Renal pelvis (tissue), 12 donors: Measurements from ENCODE around the gene TAS2R40. TPM values are rescaled to one million over a fixed set of nuclear protein-coding genes. Genes with fewer than 3 reads are reported as not detected.
A peak's percentile ranks its signal among the peaks of the same experiment; 100 is the strongest.
"Not testable (repeated sequence)": the region's sequence is repeated elsewhere in the genome, so short reads cannot be mapped to it uniquely, and the experiment has no call there.

Source experiments
- DNase-seq: peaks from one replicate; pipeline ENCODE4 v3.0.0-alpha.2; 2013
- long read RNA-seq, 16 experiments: transcript quantifications; one replicate each; lab custom pipeline, GENCODE V29; 2026
- polyA plus RNA-seq, 3 donors: library from polyadenylated mRNA; unstranded; fragments of 120-200 nt; gene quantifications; one replicate each; pipeline ENCODE4 v1.2.1, GENCODE V29; 2013; ENCODE audit not compliant: insufficient read length in 3 of 3

Gene TAS2R40
- not detected for polyA plus RNA-seq
- long read RNA-seq, donor 1, result 0 reads
- long read RNA-seq, donor 2, result 0 reads
- long read RNA-seq, donor 3, result 0 reads
- long read RNA-seq, donor 4, result 0 reads
- long read RNA-seq, donor 5, result 0 reads
- long read RNA-seq, donor 6, result 0 reads
- long read RNA-seq, donor 7, result 0 reads
- long read RNA-seq, donor 8, result 0 reads
- long read RNA-seq, donor 9, result 0 reads
- long read RNA-seq, donor 10, result 0 reads
- long read RNA-seq, donor 11, result 0 reads
- long read RNA-seq, donor 12, result 0 reads
- long read RNA-seq, donor 13, result 0 reads
- long read RNA-seq, donor 14, result 0 reads
- long read RNA-seq, donor 15, result 0 reads
- long read RNA-seq, donor 16, result 0 reads

DNA sequence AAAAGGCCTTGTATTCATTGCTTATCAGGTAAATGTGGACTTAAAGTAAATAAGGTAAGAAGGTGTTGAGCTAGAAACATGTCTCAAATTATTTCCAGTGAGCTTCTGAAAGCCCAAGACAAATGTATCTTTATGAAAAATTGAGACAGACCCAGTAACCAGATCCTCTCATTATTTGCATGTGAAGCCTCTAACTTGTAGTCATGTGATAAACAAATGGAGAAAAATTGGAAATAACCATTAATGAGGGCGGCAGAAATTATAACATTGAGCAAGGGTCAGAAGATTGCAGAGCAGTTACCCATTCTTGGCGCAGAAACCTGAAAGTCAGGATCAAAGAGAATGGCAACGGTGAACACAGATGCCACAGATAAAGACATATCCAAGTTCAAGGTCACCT is at the start of gene TAS2R40:
TSS of gene TAS2R40 (plus strand) at position 301 of the 400 bp plus-strand sequence. CDS start at position 343, 42 bp downstream.
- DNase-seq, result no peak

DNA sequence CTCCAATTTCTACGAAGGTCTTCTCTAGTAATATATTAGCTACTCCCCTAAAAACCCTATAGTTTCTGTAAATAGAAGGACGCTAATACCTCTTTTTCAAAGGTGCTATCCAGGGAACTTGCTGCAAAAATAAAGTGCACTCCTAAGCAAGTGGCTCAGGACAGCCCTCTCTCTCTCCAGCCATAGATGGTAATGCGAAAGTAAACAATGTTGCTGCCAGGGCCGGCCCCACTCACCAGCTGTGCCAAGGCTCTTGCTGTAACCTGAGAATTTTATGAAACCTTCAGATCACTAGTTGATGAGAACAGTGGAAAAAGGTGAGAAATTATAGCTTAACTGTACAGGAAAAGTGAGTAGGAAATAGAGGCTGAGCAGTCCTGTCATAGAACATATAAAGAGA is 49.5 kb upstream of the TAS2R40 start:
- peak; percentile 14 for DNase-seq

DNA sequence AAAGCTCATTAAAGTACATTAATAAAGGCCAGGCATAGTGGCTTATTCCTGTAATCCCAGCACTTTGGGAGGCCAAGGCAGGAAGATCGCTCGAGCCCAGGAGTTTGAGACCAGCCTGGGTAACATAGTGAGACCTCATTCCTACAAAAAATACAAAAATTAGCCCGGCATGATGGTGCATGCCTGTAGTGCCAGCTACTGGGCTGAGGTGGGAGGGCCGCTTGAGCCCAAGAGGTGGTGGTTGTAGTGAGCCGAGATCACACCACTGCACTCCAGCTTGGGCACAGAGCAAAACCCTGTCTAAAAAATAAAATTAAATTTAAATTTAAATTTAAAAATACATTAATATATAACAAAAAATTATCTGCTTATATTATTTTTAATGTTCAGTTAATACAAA is 45.7 kb upstream of the TAS2R40 start:
- DNase-seq, result no peak

DNA sequence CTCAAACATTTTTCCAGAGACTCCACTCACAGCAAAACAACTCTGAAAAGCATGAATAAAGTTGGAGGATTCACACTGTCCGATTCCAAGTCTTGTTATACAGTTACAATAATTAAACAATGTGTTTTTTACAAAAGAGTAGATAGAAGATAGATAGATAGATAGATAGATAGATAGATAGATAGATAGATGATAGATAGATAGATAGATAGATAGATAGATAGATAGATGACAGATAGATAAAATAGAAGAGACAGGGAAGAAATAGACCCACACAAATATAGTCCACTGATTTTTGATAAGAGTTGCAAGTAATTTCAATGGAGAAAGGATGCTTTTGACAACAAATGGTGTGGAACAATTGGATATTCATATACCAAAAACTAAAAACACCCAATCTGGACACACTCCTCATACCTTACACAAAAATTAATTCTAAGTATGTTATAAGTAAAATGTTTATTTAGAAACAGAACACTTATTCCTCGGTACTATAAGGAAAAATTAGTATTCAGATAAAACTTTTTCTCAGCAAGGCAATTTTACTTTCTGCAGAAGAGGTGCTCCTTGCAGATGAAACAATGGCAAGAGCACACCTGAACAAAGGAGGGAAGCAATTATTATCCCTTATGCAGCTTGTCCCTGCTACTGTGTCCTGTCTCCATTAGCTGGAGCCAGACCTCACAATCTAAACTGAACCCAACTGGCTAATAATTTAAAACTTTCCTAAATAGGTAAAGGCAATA is 44.3 kb upstream of the TAS2R40 start:
- no peak for DNase-seq

DNA sequence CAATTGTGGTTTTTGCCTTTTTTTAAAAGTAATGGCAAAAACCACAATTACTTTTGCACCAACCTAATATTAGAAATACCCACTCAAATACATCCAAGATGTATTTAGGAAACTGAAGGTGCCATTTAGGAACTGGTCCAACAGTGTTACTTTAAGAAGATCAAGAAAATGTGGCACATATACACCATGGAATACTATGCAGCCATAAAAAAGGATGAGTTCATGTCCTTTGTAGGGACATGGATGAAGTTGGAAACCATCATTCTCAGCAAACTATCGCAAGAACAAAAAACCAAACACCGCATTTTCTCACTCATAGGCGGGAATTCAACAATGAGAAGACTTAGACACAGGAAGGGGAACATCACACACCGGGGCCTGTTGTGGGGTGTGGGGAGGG is 41.1 kb upstream of the TAS2R40 start:
- not testable (repeated sequence) for DNase-seq

DNA sequence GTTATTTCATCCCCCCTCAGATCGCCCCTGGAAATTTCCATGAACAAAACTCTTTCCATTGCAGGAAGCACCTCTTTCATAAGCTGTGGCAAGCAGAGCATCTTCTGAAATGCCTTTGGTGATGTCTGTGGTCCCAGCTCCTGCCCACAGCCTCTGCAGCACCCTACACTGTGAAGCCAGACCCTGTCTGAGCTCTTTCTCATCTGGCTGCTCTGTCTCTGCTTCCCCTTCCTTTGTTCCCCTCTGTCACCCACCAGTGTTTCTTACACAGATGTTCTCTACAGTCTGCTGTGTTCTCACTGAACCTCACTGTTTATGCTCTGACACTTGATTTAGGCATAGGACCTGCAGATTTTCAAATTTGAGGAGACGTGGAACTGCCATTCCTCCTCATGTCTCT is 40.5 kb upstream of the TAS2R40 start:
- DNase-seq, result no peak

DNA sequence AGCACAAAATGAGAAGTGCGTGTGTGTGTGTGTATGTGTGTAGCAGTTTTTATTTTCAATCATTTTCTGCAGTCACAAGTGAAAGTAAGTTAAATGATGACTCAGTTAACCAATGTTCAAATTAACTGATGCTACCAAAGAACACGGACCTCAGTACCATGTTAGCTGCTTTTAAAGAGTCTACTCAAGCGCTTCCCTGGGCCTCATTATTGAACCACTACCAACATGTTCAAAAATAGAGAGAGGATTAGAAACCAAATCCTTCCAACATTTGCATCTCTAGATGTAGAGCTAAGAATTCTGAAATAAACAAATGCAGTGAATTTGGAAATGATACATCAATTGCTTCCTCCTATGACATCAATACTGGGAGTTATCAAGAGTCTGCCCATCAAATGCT is 38.8 kb upstream of the TAS2R40 start, which contains the start of gene TAS2R39:
TSS of gene TAS2R39 (plus strand) at position 396 of the 400 bp plus-strand sequence. CDS start at position 396, 0 bp downstream.
- no peak for DNase-seq

DNA sequence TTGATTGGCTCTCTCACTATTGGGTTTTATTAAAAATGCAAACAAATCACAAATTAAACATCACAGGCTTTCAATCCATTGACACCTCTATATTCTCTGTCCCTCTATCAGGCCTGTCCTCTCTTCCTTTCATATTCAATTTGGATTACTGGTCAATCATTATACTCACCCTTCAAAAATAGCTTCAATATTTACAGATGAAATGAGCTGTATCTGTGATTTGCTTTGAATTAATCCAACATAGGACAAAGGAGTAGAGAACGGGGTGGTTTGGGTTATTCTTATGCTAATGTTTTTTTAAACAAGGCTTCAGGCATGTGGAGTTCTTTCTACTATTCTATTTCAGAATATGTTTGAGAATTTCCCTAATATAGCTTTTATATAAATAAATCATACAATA is 36.3 kb upstream of the TAS2R40 start:
- no peak for DNase-seq

DNA sequence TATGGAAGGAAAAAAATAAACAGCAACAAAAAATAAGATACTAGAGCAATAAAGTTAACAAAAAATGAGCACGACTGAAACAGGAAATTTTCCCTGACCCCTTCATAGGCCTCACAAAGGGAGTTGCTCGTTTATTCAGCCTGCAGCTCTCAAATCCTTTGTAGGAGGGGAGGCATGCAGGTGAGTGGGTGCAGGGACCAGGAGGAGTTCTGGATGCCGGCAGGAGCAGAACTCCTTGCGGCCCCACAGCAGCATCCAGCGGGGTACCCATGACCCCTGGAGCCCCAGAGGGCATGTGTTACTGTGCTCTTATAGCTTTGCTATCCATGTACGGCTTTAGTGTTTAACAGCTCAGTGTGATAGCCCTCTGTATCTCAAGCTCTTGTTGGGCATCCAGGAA is 32.8 kb upstream of the TAS2R40 start:
- DNase-seq, result no peak

DNA sequence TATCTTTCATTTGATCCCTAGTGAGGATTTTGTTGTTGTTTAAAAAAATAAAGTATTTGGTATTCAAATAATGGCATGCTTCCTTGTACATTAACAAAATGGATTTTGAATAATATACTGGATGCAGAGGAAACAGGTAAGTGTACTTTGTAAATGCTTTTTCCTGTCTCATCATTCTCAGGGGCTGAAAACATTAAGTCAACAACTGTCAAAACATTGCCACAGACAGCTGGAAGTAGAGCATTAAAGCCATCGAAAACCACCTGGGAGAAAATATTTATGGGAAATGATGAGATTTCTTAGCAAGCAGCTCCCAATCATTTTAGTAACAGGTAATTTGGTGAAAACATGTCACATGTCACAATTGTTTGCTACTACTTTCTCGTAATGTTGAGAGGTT is 28.0 kb upstream of the TAS2R40 start:
- DNase-seq, result no peak

DNA sequence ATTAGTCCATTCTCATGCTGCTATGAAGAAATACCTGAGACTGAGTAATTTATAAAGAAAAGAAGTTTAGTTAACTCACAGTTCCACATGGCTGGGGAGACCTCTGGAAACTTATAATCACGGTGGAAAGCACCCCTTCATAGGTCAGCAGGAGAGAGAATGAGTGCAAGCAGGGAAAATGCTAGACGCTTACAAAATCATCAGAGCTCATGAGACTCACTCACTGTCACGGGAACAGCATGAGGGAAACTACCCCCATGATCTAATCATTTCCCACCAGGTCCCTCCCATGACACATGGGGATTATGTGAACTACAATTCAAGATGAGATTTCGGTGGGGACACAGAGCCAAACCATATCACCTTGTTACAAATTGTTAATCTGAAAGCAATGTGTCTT is 22.8 kb upstream of the TAS2R40 start:
- DNase-seq, result no peak

DNA sequence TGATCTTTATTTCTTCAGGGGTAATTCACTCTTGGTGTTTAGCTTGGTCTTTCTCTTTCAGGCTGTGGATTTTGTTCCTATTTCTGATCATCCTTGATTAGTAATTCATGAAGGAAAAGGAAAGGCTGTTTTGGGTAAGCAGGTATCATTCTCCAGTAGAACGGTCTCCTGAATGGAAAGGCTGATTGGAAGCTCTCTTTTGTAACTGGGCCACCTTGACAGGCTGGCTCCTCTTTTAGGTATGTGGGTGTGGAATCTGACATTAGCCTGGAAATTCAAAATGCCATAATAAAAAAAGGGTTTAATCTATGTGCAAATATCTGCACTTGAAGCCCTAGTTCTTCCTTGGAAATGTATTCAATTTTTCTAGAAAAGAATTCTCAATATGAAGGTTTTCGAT is 19.7 kb upstream of the TAS2R40 start:
- DNase-seq, result no peak

DNA sequence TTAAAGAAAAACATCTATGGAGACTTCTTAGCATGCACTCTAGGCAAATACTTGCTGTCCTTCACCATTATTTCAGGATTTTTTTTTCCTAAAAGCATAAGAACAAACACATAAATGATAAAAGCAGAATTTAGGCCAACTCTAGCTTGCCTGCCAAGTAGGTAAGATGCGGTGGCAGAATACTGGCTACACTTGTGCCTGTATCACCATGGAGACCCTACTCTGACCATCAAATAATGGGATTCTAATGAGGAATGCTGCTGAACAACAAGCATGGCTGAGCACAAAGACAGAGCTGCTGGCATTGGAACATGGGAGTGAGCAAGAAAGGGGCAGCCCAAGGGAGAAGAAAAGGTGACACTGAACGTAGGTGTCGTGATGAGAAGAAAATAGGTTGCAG is 18.5 kb upstream of the TAS2R40 start:
- no peak for DNase-seq

DNA sequence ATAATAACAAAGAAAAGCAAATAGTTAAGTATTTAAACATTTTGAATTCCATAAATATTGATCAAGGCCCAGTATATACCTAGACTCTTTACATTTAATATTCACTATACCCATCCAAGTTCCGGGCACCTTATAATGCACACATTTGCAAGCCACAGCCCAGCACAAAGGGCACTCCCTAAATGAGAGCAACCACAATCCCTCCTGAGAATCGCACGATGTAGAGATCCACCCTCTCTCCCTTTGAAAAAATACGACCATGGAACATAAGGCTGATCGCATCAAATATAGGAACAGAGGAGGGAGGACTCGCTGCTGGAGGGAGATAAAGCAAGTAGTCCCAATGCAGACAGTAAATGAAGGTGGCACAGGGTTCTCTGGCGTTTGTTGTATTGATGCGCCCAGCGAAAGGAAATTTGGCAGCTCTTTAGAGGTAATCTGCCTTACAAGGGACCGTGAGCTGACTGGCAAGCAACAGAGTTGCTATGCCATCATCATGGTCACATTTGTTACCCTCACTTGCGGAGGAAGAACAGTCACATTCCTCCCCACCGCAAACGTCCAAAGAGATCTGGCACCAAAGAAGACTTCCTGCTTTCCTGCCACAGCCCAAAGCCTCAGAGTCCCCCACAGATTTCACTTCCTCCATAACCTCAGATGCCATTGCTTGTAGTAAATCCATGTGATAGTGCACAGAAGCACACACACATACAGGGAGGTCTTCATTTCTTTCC is 16.1 kb upstream of the TAS2R40 start:
- no peak for DNase-seq

DNA sequence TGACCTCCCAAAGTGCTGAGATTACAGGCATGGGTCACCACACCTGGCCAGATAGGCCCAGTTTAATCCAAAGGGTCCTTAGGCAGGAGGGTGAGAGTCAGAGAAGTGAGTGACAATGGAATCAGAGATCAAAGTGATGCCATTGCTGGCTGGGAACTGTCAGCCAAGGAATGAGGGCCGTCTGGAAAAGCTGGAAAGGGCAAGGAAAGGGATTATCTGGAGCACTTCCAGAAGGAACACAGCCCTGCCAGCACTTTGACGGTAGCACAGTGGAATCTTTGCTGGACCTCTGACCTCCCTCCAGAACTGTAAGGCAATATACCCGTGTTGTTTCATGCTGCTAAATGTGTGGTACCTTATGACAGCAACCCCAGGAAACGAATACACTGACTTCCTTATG is 11.3 kb upstream of the TAS2R40 start:
- no peak for DNase-seq

DNA sequence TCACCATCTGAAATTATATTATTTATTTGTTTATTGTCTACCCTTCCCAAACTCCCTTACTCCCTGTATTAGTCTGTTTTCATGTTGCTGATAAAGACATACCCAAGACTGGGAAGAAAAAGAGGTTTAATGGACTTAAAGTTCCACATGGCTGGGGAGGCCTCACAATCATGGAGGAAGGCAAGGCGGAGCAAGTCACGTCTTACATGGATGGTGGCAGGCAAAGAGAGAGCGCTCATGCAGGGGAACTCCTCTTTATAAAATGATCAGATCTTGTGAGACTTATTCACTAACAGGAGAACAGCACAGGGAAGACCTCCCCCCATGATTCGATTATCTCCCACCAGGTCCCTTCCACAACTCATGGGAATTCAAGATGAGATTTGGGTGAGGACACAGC is 8.4 kb upstream of the TAS2R40 start:
- not testable (repeated sequence) for DNase-seq

DNA sequence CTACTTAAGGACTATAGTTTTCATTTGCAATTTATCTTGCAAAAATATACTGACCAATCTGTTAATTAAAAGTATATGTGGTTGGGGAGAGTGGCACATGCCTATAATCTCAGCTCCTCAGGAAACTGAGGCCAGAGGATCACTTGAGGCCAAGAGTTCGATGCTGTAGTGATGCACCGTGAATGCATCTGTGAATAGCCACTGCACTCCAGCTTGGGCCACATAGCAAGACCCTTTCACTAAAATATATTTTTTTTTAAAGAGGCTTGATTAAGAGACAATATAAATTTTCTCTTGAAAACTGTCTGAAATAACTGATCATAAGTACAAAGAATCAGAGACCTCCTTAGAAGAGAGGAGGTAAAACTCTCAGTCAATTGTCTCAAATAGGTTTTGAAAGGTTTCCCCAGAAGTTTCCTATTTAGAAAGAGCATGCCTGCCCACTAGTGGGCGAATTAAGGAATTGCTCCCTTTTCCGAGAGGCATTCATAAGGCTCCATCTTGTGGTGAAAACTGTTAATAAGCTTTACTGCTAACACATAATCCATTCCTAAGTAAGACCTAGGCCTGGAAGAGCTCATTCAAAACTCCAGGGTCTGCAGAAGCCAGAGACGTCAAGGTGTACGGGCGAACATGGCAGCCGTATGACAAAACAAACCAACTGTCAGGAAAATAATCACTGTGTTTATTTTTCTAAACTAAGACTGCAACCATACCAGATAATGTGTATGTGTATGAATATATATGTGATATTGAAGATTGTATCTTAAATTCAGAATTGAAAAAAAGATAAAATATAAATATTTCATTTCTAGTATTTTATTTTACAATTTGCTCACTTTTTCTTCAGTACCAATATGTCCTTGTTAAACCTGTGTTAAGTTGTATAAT is 6.8 kb upstream of the TAS2R40 start:
- peak; percentile 82 for DNase-seq

DNA sequence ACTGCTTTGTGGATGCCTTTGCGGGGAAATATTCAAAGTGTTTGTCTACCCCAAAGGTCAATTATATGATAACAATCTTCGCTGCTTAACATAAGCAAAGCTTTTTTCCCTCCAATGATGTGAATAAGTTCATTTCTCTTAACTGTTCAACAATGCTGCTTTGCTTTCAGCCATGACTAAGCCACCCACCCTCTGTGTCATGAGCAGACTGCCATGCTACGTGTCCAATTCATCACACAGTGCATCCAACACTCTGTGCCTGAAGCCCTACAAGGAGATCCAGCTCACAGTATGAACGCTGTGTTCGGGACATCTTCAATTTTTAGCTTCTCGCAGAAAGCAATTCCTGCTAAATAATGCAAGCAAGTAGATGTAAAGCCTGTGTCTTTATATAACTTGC is 5.7 kb upstream of the TAS2R40 start:
- DNase-seq, result no peak

DNA sequence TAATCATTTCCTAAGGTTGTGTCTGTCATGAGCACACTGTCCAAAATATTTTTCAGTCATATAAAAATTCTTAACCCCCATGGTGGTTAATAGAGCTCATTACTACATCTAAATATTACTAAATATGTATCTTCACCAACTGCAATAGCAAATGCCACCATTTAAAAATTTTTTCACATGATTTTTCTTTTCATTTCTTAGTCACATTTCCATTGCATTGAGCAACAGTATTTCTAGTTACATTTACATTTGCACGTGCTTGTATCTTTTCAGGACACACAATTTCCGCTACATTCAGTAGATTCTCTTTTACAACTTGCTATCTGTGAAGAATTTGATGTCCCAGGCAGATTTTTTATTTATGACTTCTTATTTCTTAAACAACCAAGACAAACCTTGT is 5.2 kb upstream of the TAS2R40 start:
- no peak for DNase-seq

DNA sequence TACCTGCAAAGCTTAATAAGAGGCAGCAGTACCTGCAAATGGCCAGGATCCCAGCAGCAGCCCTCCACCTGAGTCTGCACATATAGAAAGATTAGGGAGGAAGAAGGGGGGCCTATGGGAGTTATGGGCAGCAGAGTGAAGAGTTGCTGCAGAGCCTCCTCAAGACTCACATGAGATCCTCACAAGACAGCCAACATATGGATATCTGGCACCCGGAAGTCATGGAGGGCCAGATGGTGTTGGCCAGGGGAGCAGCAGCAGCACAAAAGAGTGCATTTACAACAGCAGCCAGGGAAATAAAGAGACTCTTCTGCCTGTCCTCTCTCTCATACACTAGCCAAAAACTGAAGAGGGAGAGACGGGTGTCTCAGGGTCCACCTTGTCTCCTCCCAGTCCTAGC is 4.0 kb upstream of the TAS2R40 start:
- DNase-seq, result no peak

DNA sequence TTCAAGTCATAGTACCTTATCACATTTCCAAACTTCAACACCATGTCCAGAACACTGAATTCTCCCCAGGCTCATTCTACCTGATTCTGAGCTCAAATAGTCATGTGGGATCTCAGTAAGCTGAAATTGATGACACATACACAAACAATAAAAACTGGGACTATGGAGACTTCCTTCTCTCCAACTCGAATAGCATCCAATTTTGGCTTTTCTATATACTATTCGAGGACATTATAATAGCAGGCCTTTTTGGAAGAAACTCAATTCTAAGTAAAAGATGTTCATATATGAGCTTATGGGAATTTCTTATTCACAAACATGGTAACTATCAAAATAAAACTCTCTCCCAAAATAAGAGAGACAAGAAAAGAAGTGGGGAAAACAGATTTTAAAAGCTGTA is 551 bp upstream of the TAS2R40 start:
- DNase-seq, result no peak

DNA sequence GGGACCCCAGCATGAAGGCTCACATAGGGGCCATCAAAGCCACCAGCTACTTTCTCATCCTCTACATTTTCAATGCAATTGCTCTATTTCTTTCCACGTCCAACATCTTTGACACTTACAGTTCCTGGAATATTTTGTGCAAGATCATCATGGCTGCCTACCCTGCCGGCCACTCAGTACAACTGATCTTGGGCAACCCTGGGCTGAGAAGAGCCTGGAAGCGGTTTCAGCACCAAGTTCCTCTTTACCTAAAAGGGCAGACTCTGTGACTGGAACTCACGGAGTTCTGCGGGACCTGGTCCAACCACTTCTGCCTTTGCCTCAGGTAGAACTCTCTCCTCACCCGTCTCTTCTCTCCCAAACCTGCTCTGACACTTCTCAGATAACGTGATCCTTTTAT is 945 bp downstream of the TAS2R40 start:
- no peak for DNase-seq
